Mesenchymal stem cell (in vitro differentiated cells and primary cell): Measurements from ENCODE around the gene UNKL.

Experiments
- DNase-seq: peaks from one replicate; pipeline ENCODE4 v3.0.0-alpha.2; 2013
- H2AFZ ChIP-seq: one replicate; pipeline ENCODE4 v1.6.1; 2013; ENCODE audit warnings: low read depth, mild to moderate bottlenecking, control low read depth, inconsistent platforms, low read length, moderate library complexity
- H2AK5ac ChIP-seq: 2 replicates; pipeline ENCODE4 v1.6.1; 2013; ENCODE audit warnings: low read length, moderate library complexity, mild to moderate bottlenecking, inconsistent platforms; ENCODE audit not compliant: severe bottlenecking
- H2BK120ac ChIP-seq: one replicate; pipeline ENCODE4 v1.6.1; 2013; ENCODE audit warnings: low read depth, mild to moderate bottlenecking, inconsistent platforms, low read length, moderate library complexity
- H2BK12ac ChIP-seq, 2 experiments: one replicate each; pipeline ENCODE4 v1.6.1; 2013; ENCODE audit warnings: inconsistent platforms in 2 of 2, low read length in 2 of 2, mild to moderate bottlenecking in 2 of 2, moderate library complexity in 2 of 2, control low read depth in 1 of 2
- H2BK15ac ChIP-seq: one replicate; pipeline ENCODE4 v1.6.1; 2013; ENCODE audit warnings: mild to moderate bottlenecking, low read depth, inconsistent platforms; ENCODE audit not compliant: poor library complexity, severe bottlenecking
- H2BK5ac ChIP-seq: 2 replicates; pipeline ENCODE4 v1.6.1; 2013; ENCODE audit warnings: low read depth, mild to moderate bottlenecking, low read length, control low read depth, inconsistent platforms; ENCODE audit not compliant: poor library complexity, severe bottlenecking
- H3K14ac ChIP-seq, 2 experiments: one replicate each; pipeline ENCODE4 v1.6.1; 2013; ENCODE audit warnings: inconsistent platforms in 2 of 2, low read length in 2 of 2, control low read depth in 1 of 2, mild to moderate bottlenecking in 1 of 2, moderate library complexity in 1 of 2
- H3K18ac ChIP-seq, 2 experiments: one replicate each; pipeline ENCODE4 v1.6.1; 2013; ENCODE audit warnings: inconsistent platforms in 2 of 2, low read length in 2 of 2, control low read depth in 1 of 2, low read depth in 1 of 2, mild to moderate bottlenecking in 1 of 2
- H3K23ac ChIP-seq, 2 experiments: one replicate each; pipeline ENCODE4 v1.6.1; 2013; ENCODE audit warnings: inconsistent platforms in 2 of 2, low read length in 2 of 2, mild to moderate bottlenecking in 2 of 2, moderate library complexity in 2 of 2, control low read depth in 1 of 2
- H3K27ac ChIP-seq: 2 replicates; pipeline ENCODE4 v1.5.1; 2013; ENCODE audit warnings: mild to moderate bottlenecking, moderate library complexity, low read length, control low read depth, inconsistent platforms; ENCODE audit not compliant: poor library complexity, severe bottlenecking
- H3K27me3 ChIP-seq, 2 experiments: 2 replicates each; pipeline versions ENCODE4 v1.6.1 to v1.7.0; 2013; ENCODE audit warnings: low read length in 2 of 2, mild to moderate bottlenecking in 2 of 2, moderate library complexity in 2 of 2, control low read depth in 1 of 2, inconsistent platforms in 1 of 2; ENCODE audit not compliant: control insufficient read depth in 1 of 2, insufficient read depth in 1 of 2
- H3K36me3 ChIP-seq, 2 experiments: 2 replicates each; pipeline versions ENCODE4 v1.6.1 to v1.7.0; 2013; ENCODE audit warnings: low read length in 2 of 2, control low read depth in 1 of 2, inconsistent platforms in 1 of 2, low read depth in 1 of 2, mild to moderate bottlenecking in 1 of 2; ENCODE audit not compliant: insufficient read depth in 2 of 2, control insufficient read depth in 1 of 2
- H3K4ac ChIP-seq, 2 experiments: one replicate each; pipeline ENCODE4 v1.6.1; 2013; ENCODE audit warnings: inconsistent platforms in 2 of 2, low read length in 2 of 2, mild to moderate bottlenecking in 2 of 2, moderate library complexity in 2 of 2, control low read depth in 1 of 2, low read depth in 1 of 2
- H3K4me1 ChIP-seq: 2 replicates; pipeline ENCODE4 v1.6.1; 2013; ENCODE audit warnings: low read depth, low read length, control low read depth; ENCODE audit not compliant: control insufficient read depth, insufficient read depth
- H3K4me2 ChIP-seq: 2 replicates; pipeline ENCODE4 v1.6.1; 2013; ENCODE audit warnings: low read length, mild to moderate bottlenecking, inconsistent platforms; ENCODE audit not compliant: poor library complexity, severe bottlenecking
- H3K4me3 ChIP-seq, 2 experiments: 2 replicates each; pipeline versions ENCODE4 v1.5.1 to v1.7.0; 2013; ENCODE audit warnings: low read length in 2 of 2, mild to moderate bottlenecking in 2 of 2, control low read depth in 1 of 2, low read depth in 1 of 2; ENCODE audit not compliant: insufficient read depth in 1 of 2
- H3K79me1 ChIP-seq: replicated peaks from 2 replicates; pipeline ENCODE4 v1.6.1; 2013; ENCODE audit warnings: mild to moderate bottlenecking, control low read depth, low read length, inconsistent platforms; ENCODE audit not compliant: poor library complexity, severe bottlenecking
- H3K9ac ChIP-seq: 2 replicates; pipeline ENCODE4 v1.7.0; 2013; ENCODE audit warnings: mild to moderate bottlenecking, low read length, moderate library complexity
- H3K9me3 ChIP-seq: 2 replicates; pipeline ENCODE4 v1.7.0; 2013; ENCODE audit warnings: mild to moderate bottlenecking, low read length; ENCODE audit not compliant: control insufficient read depth
- H4K8ac ChIP-seq: one replicate; pipeline ENCODE4 v1.6.1; 2013; ENCODE audit warnings: inconsistent platforms, mild to moderate bottlenecking, low read length, moderate library complexity
- H4K91ac ChIP-seq: one replicate; pipeline ENCODE4 v1.6.1; 2013; ENCODE audit warnings: mild to moderate bottlenecking, low read length, inconsistent platforms
- WGBS: methylation state at CpG from one replicate; pipeline ENCODE4 v1.1.7; 2013; ENCODE audit warnings: mixed read lengths; 5-methylcytosine and 5-hydroxymethylcytosine counted together

Gene UNKL

DNA sequence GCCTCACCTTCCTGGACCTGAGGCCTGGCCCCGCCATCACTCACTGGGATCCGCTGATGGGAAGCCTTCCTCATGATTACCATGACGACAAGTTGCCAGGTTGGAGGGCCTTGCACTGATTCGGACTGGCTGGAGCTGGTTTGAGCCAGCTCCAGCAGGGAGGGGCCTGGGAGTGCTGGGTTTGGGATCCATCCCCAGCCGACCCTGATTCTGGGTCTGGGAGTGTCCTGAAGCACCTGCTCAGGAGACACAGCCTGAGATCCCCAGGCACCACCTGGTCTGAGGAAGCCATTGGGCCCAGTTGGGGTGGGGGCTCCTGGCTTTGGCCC lies 86.9 kb downstream of the UNKL start:
- H2AK5ac ChIP-seq = no peak overlapping the region
- no peak overlapping the region for H2AFZ ChIP-seq
- H3K23ac ChIP-seq = no peak overlapping the region
- H3K14ac ChIP-seq = no peak overlapping the region
- H2BK12ac ChIP-seq = no peak overlapping the region
- peaks cover 22 to 25% of the 10 kb centered on the region in 2 experiments for H3K27me3 ChIP-seq
- H4K8ac ChIP-seq = no peak overlapping the region
- no peaks in the 10 kb centered on the region for H3K9me3 ChIP-seq
- H3K9ac ChIP-seq = no peak overlapping the region
- H3K4ac ChIP-seq = no peak overlapping the region
- H2BK120ac ChIP-seq = no peak overlapping the region
- H3K18ac ChIP-seq = no peak overlapping the region
- H2BK5ac ChIP-seq = no peak overlapping the region
- 85% methylated on average over 5 of the region's 5 CpGs for WGBS
- H3K4me2 ChIP-seq = no peak overlapping the region
- no peak overlapping the region for H3K27ac ChIP-seq
- H3K4me3 ChIP-seq = no peak overlapping the region
- no peak for DNase-seq
- H4K91ac ChIP-seq = no peak overlapping the region
- no peak overlapping the region for H2BK15ac ChIP-seq
- peaks cover 19% of the 10 kb centered on the region for H3K79me1 ChIP-seq
- H3K4me1 ChIP-seq = peaks cover 16% of the 10 kb centered on the region
- H3K36me3 ChIP-seq = peaks cover 29 to 48% of the 10 kb centered on the region in 2 experiments

DNA sequence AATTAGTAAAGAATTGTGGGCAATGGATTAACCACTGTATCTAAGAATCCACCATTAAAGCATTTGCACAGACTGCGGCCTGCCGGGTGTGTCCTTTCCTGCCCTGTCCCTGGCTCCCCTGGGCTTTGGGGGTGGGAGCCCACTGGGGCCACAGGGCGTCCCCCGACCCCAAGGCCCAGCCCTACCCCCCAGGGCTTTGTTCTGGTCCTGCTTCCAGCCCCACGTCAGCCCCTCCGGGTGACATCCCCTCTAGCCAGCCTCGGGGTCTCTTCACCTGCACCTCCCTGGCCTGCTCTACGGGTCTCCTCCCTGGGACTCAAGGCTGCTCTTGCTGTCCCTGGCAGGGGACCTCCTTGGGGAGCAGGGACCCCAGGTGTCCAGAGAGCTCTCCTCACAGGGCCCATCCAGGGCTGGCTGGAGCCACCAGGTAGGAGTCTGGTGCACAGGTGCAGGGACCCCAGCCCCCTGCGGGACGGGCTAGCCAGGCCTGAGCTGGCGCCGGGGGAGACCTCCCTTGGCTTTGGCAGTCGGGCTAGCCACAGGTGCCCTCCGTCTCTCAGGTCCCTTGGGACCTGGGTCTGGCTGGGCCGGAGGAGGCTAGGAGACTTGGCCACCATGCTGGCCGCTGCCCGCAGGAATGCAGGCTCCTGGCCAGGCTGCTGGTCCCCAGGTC lies 87.4 kb downstream of the UNKL start:
- Histone ChIP-seq H3K36me3 (peaks cover 32 to 52% of the 10 kb centered on the region in 2 experiments), H4K8ac (no peak overlapping the region), H3K4me1 (peaks cover 11% of the 10 kb centered on the region), H3K9ac (no peak overlapping the region), H3K4me2 (no peak overlapping the region), H2AFZ (no peak overlapping the region), H3K14ac (no peak overlapping the region), H3K27ac (no peak overlapping the region), H4K91ac (no peak overlapping the region), H3K9me3 (no peaks in the 10 kb centered on the region), H3K18ac (no peak overlapping the region), H3K23ac (no peak overlapping the region), H3K79me1 (peaks cover 19% of the 10 kb centered on the region), H2AK5ac (no peak overlapping the region), H3K27me3 (peaks cover 17 to 20% of the 10 kb centered on the region in 2 experiments), H2BK5ac (no peak overlapping the region), H3K4me3 (no peak overlapping the region), H2BK120ac (no peak overlapping the region), H3K4ac (no peak overlapping the region), H2BK12ac (no peak overlapping the region), H2BK15ac (no peak overlapping the region)
- 90% methylated on average over 17 of the region's 17 CpGs for WGBS
- DNase-seq = no peak

- no peak overlapping the region for H3K4me2 ChIP-seq
- H4K91ac ChIP-seq = no peak overlapping the region
- no peak overlapping the region for H3K18ac ChIP-seq
- H3K4me1 ChIP-seq = peaks cover 4% of the 10 kb centered on the region
- H3K4ac ChIP-seq = no peak overlapping the region
- H3K9me3 ChIP-seq = no peaks in the 10 kb centered on the region
- H2BK120ac ChIP-seq = no peak overlapping the region
- no peak overlapping the region for H2BK12ac ChIP-seq
- peaks cover 19% of the 10 kb centered on the region for H3K79me1 ChIP-seq
- peaks cover 10 to 13% of the 10 kb centered on the region in 2 experiments for H3K27me3 ChIP-seq
- H3K23ac ChIP-seq = no peak overlapping the region
- H3K14ac ChIP-seq = no peak overlapping the region
- H4K8ac ChIP-seq = no peak overlapping the region
- no peak overlapping the region for H3K27ac ChIP-seq
- H3K36me3 ChIP-seq = peaks cover 37 to 59% of the 10 kb centered on the region in 2 experiments
- no peak overlapping the region for H2AFZ ChIP-seq
- H2AK5ac ChIP-seq = no peak overlapping the region
- WGBS = 80% methylated on average over 16 of the region's 17 CpGs
- H3K9ac ChIP-seq = no peak overlapping the region
- DNase-seq = no peak
- H2BK15ac ChIP-seq = no peak overlapping the region
- no peak overlapping the region for H2BK5ac ChIP-seq
- no peak overlapping the region for H3K4me3 ChIP-seq
Observed at GRCh38 chr16:1326391-1326790, 88.1 kb downstream of the UNKL start.

DNA sequence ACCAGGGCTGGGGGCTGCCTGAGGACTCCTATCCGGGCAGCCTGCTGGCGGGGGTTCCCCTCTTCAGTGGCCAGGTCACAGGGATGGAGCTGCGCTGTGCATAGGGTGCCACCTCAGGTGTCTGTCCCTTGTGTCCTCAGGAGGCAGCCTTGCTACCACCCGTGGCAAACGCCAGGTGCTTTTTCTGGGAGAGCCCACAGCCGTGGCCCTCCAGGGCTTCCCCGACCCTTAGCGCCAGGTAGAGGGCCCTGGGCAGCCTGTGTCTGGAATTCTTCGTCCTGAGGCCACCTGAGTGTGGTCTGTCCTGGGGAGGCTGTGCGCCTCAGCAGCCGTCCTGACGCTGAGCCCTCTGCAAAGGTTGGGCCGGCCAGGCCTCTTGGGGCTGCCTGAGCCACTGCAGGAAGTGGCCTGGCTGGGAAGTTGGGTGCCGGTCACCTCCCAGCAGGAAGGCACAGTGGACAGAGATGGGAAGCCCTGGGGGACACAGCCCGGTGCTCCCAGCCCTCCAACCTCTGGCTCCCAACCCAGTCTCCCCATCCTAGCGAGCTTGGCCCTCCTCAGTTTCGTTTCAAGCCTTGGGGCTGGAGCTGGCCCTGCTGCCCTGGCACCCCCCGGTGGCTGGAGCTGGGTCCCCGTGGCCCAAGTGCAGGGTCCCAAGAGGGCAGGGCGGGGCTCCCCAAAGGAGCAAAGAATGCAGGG lies 88.7 kb downstream of the UNKL start:
- H2BK5ac ChIP-seq = no peak overlapping the region
- H3K4me2 ChIP-seq = no peak overlapping the region
- H3K4ac ChIP-seq = no peak overlapping the region
- H3K4me1 ChIP-seq = peaks cover 3% of the 10 kb centered on the region
- H3K9ac ChIP-seq = no peak overlapping the region
- H3K14ac ChIP-seq = no peak overlapping the region
- no peaks in the 10 kb centered on the region for H3K9me3 ChIP-seq
- no peak overlapping the region for H3K27ac ChIP-seq
- H2AK5ac ChIP-seq = no peak overlapping the region
- no peak overlapping the region for H2BK120ac ChIP-seq
- no peak overlapping the region for H3K23ac ChIP-seq
- H4K8ac ChIP-seq = peak overlapping the region; percentile 77
- peaks cover 42 to 64% of the 10 kb centered on the region in 2 experiments for H3K36me3 ChIP-seq
- H3K4me3 ChIP-seq = no peak overlapping the region
- H3K79me1 ChIP-seq = peaks cover 23% of the 10 kb centered on the region
- peak overlapping the region; percentile 23 for H2BK15ac ChIP-seq
- no peak overlapping the region for H3K18ac ChIP-seq
- no peak for DNase-seq
- no peak overlapping the region for H2BK12ac ChIP-seq
- no peak overlapping the region for H2AFZ ChIP-seq
- peaks cover 5 to 7% of the 10 kb centered on the region in 2 experiments for H3K27me3 ChIP-seq
- H4K91ac ChIP-seq = no peak overlapping the region
- WGBS = 80% methylated on average over 20 of the region's 20 CpGs
